LNCaP clone FGC (cell line): ENCODE measurements around the gene KRTAP12-4.
"Not testable (repeated sequence)": the region's sequence is repeated elsewhere in the genome, so short reads cannot be mapped to it uniquely, and the experiment has no call there.

Experiments used
- DNase-seq: peaks from one replicate; pipeline ENCODE4 v3.0.0-alpha.2; 2011; ENCODE audit warnings: low read depth
- H3K4me3 ChIP-seq: 2 replicates; pipeline ENCODE4 v1.5.1; 2011; ENCODE audit warnings: mild to moderate bottlenecking, low read depth, low read length, control low read depth
- CTCF ChIP-seq: IDR thresholded peaks from 2 replicates; pipeline ENCODE4 v1.5.1; 2012; ENCODE audit warnings: mild to moderate bottlenecking; ENCODE audit not compliant: control insufficient read depth, insufficient read depth; ENCODE audit errors: extremely low read depth

Gene KRTAP12-4

DNA sequence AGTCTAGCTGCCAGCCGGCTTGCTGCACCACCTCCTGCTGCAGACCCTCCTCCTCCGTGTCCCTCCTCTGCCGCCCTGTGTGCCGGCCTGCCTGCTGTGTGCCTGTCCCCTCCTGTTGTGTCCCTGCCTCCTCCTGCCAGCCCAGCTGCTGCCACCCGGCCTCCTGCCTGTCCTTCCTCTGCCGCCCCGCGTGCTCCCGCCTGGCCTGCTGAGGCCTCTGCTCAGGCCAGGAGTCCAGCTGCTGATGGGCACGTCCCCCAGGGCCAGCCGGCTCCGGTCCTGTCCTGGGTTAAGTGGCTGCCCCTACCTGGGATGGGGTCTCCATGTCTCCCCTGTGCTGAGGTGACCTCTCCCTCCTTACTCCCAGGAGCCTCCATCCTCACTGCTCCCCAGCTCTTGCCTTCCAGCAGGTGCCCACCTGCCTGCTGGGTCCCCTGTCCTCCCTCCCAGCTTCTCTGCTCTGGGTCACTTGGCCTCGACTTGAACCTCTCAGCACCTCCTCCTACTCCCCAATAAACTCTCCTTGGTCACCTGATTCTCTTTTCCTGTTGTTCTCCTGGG lies 41.7 kb downstream of the KRTAP12-4 start:
- DNase-seq: no peak
- H3K4me3 ChIP-seq: no peak overlapping the region
- no peak for TF ChIP-seq CTCF

DNA sequence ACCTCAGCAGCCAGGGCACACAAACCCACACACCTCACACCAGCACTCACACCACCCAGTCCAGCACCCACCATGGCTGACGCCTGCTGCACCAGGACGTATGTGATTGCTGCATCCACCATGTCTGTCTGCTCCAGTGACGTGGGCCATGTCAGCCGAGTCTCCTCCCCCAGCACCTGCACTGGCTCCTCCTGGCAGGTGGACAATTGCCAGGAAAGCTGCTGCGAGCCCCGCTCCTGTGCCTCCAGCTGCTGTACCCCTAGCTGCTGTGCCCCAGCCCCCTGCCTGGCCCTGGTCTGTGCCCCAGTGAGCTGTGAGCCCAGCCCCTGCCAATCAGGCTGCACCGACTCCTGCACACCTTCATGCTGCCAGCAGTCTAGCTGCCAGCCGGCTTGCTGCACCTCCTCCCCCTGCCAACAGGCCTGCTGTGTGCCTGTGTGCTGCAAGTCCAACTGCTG lies 42.4 kb downstream of the KRTAP12-4 start, which contains the start of gene KRTAP10-8:
Gene KRTAP10-8, plus strand, starts transcription at position 51 of the 458 bp plus-strand sequence. Its CDS starts 22 bp downstream, at position 73.
- H3K4me3 ChIP-seq: no peak within 1 kb of the TSS
- no peak for TF ChIP-seq CTCF
- no peak for DNase-seq

GRCh38 chr21:44611551-44611950 lies 42.9 kb downstream of the KRTAP12-4 start:
- H3K4me3 ChIP-seq: no peak overlapping the region
- no peak for TF ChIP-seq CTCF
- DNase-seq: no peak

GRCh38 chr21:44610157-44610843 lies 44.2 kb downstream of the KRTAP12-4 start:
- not testable (repeated sequence) for DNase-seq, H3K4me3 ChIP-seq

DNA sequence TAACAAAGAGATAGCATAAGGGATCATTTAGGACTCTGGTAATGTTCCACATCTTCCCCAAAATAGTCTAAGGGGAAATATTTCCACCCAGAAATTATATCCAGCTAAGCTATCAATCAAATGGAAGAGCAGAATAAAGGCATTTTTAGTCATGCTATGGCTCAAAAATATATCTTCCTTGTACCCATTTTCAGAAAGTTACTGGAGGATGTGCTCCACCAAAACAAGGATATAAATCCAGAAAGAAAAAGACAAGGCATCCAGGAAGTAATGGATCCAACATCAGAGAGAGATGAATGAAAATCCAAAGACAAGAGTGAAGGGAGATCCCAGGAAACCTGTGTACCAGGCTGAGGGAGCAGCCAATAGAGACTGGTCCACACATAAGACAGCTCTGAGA lies 45.3 kb downstream of the KRTAP12-4 start:
- no peak overlapping the region for H3K4me3 ChIP-seq
- no peak for DNase-seq
- TF ChIP-seq CTCF: no peak

GRCh38 chr21:44606495-44606894 lies 48.0 kb downstream of the KRTAP12-4 start:
- no peak for DNase-seq
- H3K4me3 ChIP-seq: no peak overlapping the region
- no peak for TF ChIP-seq CTCF
